K562 (cell line): Measurements from ENCODE around the gene SHFL. TPM values are rescaled to one million over a fixed set of nuclear protein-coding genes. Genes with fewer than 3 reads are reported as not detected.

ENCODE experiments used
- ATAC-seq: fragments of 200-7000 bp; cut with Tn5 transposase; 3 replicates; pipeline ENCODE4 v1.9.1; 2020; ENCODE audit warnings: moderate library complexity
- BruUV-seq: library from RNA; stranded (reverse); fragments of 400-500 nt; replicated peaks from 2 replicates; lab custom pipeline; 2021; lab: Mats Ljungman, UMichigan
- CTCF ChIA-PET: fragments of 300-600 bp; formaldehyde crosslinking; extraction: SDS; loops from one replicate; lab custom pipeline; 2021; ENCODE audit warnings: low intra/inter-chr PET ratio; lab: Yijun Ruan, JAX
- POLR2A ChIA-PET: fragments of 300-600, 350-650 bp; sonication (Branson Sonifier 250); formaldehyde crosslinking; extraction: SDS; loops from one replicate; lab custom pipeline; 2021; ENCODE audit warnings: antibody characterized with exemption, inconsistent platforms; lab: Yijun Ruan, JAX
- DNase-seq, 4 experiments: peaks; one replicate each; pipeline versions ENCODE4 v3.0.0 to v3.0.0-alpha.2; 2011 to 2018; ENCODE audit warnings: low spot score in 3 of 4, mixed read lengths in 3 of 4; ENCODE audit errors: extremely low read depth in 1 of 4
- FAIRE-seq: peaks from 2 replicates; lab custom pipeline; 2011; peaks lifted over from hg19 to GRCh38; lab: Jason Lieb, UNC
- H2AFZ ChIP-seq: 2 replicates; pipeline ENCODE4 v1.6.0; 2011; ENCODE audit warnings: low read depth, low read length, control low read depth, inconsistent platforms
- H3K27ac ChIP-seq: fragments of 200-600 bp; 3 replicates; pipeline ENCODE4 v1.8.0; 2011; ENCODE audit warnings: low read depth, mild to moderate bottlenecking, control low read depth, inconsistent platforms, low read length, moderate library complexity, mixed read lengths; ENCODE audit errors: extremely low read depth
- H3K27me3 ChIP-seq, 2 experiments: fragments of 300-600 bp in 1 of 2; 2 replicates in 1 of 2; 3 replicates in 1 of 2; pipeline versions ENCODE4 v1.6.0 to v1.8.0; 2011; ENCODE audit warnings: inconsistent platforms in 2 of 2, low read length in 2 of 2, mild to moderate bottlenecking in 1 of 2, mixed read lengths in 1 of 2, moderate library complexity in 1 of 2; ENCODE audit not compliant: control insufficient read depth in 2 of 2, insufficient read depth in 2 of 2
- H3K36me3 ChIP-seq: fragments of 300-600 bp; 3 replicates; pipeline ENCODE4 v1.8.0; 2011; ENCODE audit warnings: mild to moderate bottlenecking, low read length, inconsistent platforms; ENCODE audit not compliant: control insufficient read depth, insufficient read depth
- H3K4me1 ChIP-seq, 2 experiments: fragments of 200-600 bp in 1 of 2; replicated peaks in 1 of 2; 2 replicates in 1 of 2; 3 replicates in 1 of 2; pipeline versions ENCODE4 v1.5.1 to v1.8.0; 2011; ENCODE audit warnings: inconsistent platforms in 2 of 2, low read length in 2 of 2, mild to moderate bottlenecking in 1 of 2, mixed read lengths in 1 of 2, moderate library complexity in 1 of 2; ENCODE audit not compliant: control insufficient read depth in 2 of 2, insufficient read depth in 2 of 2
- H3K4me2 ChIP-seq: 2 replicates; pipeline ENCODE4 v1.6.1; 2011; ENCODE audit warnings: low read length, control low read depth, inconsistent platforms, mixed read lengths; ENCODE audit not compliant: insufficient read depth
- H3K4me3 ChIP-seq: fragments of 200-600 bp; sonication (generic), shearing (Covaris generic); 2 replicates; pipeline ENCODE4 v1.5.1; 2016; ENCODE audit warnings: control low read depth, inconsistent platforms
- H3K79me2 ChIP-seq: fragments of 200-600 bp; 3 replicates; pipeline ENCODE4 v1.8.0; 2011; ENCODE audit warnings: low read length, inconsistent platforms; ENCODE audit not compliant: control insufficient read depth, insufficient read depth
- H3K9ac ChIP-seq, 2 experiments: 2 replicates each; pipeline versions ENCODE4 v1.6.0 to v1.6.1; 2011; ENCODE audit warnings: low read depth in 2 of 2, low read length in 2 of 2, control low read depth in 1 of 2, inconsistent platforms in 1 of 2, mild to moderate bottlenecking in 1 of 2, mixed read lengths in 1 of 2; ENCODE audit not compliant: insufficient read depth in 1 of 2
- H3K9me1 ChIP-seq: one replicate; pipeline ENCODE4 v1.6.0; 2011; ENCODE audit warnings: inconsistent platforms, mild to moderate bottlenecking, low read length, moderate library complexity; ENCODE audit not compliant: control insufficient read depth, insufficient read depth
- H3K9me3 ChIP-seq: replicated peaks from 2 replicates; pipeline ENCODE4 v1.5.1; 2011; ENCODE audit warnings: low read depth, low read length, inconsistent platforms; ENCODE audit not compliant: control insufficient read depth, insufficient read depth
- H4K20me1 ChIP-seq: replicated peaks from 2 replicates; pipeline ENCODE4 v1.6.1; 2011; ENCODE audit warnings: low read length, inconsistent platforms, mixed read lengths; ENCODE audit not compliant: control insufficient read depth, insufficient read depth
- ESRRA ChIP-seq: fragments of 450-650 bp; IDR thresholded peaks from 2 replicates; pipeline ENCODE4 v1.6.1; 2014; ENCODE audit warnings: low read depth, mild to moderate bottlenecking, moderate library complexity, borderline replicate concordance
- MAFK ChIP-seq: IDR thresholded peaks from 2 replicates; pipeline ENCODE4 v1.6.1; 2011; ENCODE audit warnings: low read length, improper control_type of control experiment
- TCFL5 ChIP-seq: fragments of 250-450 bp; sonication (Bioruptor Pico); conservative IDR thresholded peaks from 2 replicates; pipeline ENCODE4 v1.6.1; 2021; ENCODE audit warnings: mild to moderate bottlenecking, moderate library complexity, matching md5 sums
- ZNF212 ChIP-seq: fragments of 450-650 bp; formaldehyde crosslinking; IDR thresholded peaks from 2 replicates; pipeline ENCODE4 v1.4.0; 2020; ENCODE audit warnings: mild to moderate bottlenecking
- ZNF217 ChIP-seq: sonication (generic); formaldehyde crosslinking; IDR thresholded peaks from 2 replicates; pipeline ENCODE4 v1.8.0; 2022; ENCODE audit warnings: mild to moderate bottlenecking, missing genetic modification reagents
- ZNF311 ChIP-seq: fragments of 250-450 bp; sonication (Bioruptor Pico); IDR thresholded peaks from 2 replicates; pipeline ENCODE4 v1.4.0; 2020; ENCODE audit warnings: mild to moderate bottlenecking, moderate library complexity
- ZNF77 ChIP-seq: fragments of 250-450 bp; sonication (Bioruptor Pico); IDR thresholded peaks from 2 replicates; pipeline ENCODE4 v1.5.0; 2020
- WGBS: fragments of 100-300 bp; shearing (Covaris generic); methylation state at CpG from one replicate; pipeline ENCODE4 v1.1.6; 2016; ENCODE audit warnings: low coverage, mixed read lengths; ENCODE audit not compliant: insufficient coverage; ENCODE audit errors: missing lambda C conversion rate; 5-methylcytosine and 5-hydroxymethylcytosine counted together
- in situ Hi-C: fragments of 300-500 bp; cut with MboI; formaldehyde crosslinking; loops from 4 replicates; pipeline ENCODE4 v1.15.0; 2018; ENCODE audit warnings: inconsistent platforms, mixed read lengths
- intact Hi-C: fragments of 100-400 bp; cut with micrococcal nuclease; formaldehyde crosslinking; loops from 2 replicates; pipeline ENCODE4 v1.14.2; 2022
- polyA plus RNA-seq, 8 experiments: library from polyadenylated mRNA; depleted of rRNA in 4 of 8; stranded (reverse) in 5 of 8; unstranded in 3 of 8; fragments of >200 nt; fragmentation: Nextera tagmentation in 2 of 8; fragmentation: Illumina TruSeq in 1 of 8; extraction: Ambion mirVana in 2 of 8; extraction: Trizol in 1 of 8; gene quantifications; 2 replicates each; pipeline versions ENCODE4 v1.2.1 to v1.2.3, GENCODE V29; 2011 to 2014; ENCODE audit warnings: inconsistent platforms in 1 of 8, missing spikeins in 1 of 8
- total RNA-seq, 7 experiments: library from RNA; depleted of rRNA in 6 of 7; stranded (reverse); fragments of >200 nt in 6 of 7; fragmentation: Illumina TruSeq in 2 of 7; extraction: Trizol in 2 of 7; gene quantifications; 2 replicates each; pipeline versions ENCODE4 v1.2.1 to v1.2.3, GENCODE V29; 2011 to 2021; ENCODE audit warnings: low replicate concordance in 1 of 7
- TF ChIP-seq, protein P1 (sequence below): sonication (generic); formaldehyde crosslinking; IDR thresholded peaks from 2 replicates; pipeline ENCODE4 v1.8.1; 2023; ENCODE audit warnings: mild to moderate bottlenecking, missing genetic modification reagents
- TF ChIP-seq, protein P2 (sequence below): fragments of 200-800 bp; sonication (Bioruptor generic); IDR thresholded peaks from 2 replicates; pipeline ENCODE4 v1.6.1; 2017; ENCODE audit warnings: missing genetic modification characterization, missing compliant biosample characterization
- TF ChIP-seq, protein P3 (sequence below), 2 experiments: fragments of 450-650 bp; IDR thresholded peaks; 2 replicates each; pipeline ENCODE4 v1.6.1; 2016; ENCODE audit warnings: mild to moderate bottlenecking in 2 of 2, borderline replicate concordance in 1 of 2, low read depth in 1 of 2, moderate library complexity in 1 of 2

SHFL gene
- total and polyA plus RNA-seq, 9 of the 15 experiments (the other 6 are each of a cell fraction or from before 2014, with no cell fraction given) = 1.5 to 25.7 (median 13.0) TPM

DNA sequence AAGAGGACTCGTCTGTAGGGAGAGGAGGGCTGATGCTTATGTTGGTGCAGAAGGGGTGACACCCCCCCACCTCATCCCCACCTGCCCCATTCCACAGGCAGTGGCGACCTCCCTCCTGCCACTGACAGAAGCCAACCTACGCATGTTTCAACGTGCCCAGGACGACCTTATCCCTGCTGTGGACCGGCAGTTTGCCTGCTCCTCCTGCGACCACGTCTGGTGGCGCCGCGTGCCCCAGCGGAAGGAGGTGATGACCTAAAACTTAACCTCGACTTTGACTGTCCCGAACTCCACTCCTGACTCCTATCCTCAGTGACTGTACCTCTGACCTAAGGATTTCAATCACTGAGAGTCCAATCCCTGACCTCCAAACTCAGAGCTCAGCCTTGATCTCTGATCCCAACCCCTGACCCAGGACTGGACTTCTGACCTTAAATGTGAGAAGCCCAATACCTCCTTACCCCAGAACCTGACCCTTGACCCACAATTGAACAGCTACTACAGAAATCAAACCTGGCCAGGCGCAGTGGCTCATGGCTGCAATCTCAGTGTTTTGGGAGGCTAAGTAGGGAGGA, 3.8 kb downstream of the SHFL start:
- Histone ChIP-seq H2AFZ (no peak overlapping the region), H3K4me3 (no peak overlapping the region), H3K9me1 (no peaks in the 10 kb centered on the region), H3K27me3 (no peaks in the 10 kb centered on the region), H3K79me2 (peaks cover 3% of the 10 kb centered on the region; the same call in 1 of the 3 replicates), H3K36me3 (no peaks in the 10 kb centered on the region; the same call in 2 of the 3 replicates), H3K9ac (no peak overlapping the region), H4K20me1 (peaks cover 3% of the 10 kb centered on the region; the same call in 1 of the 2 replicates), H3K4me2 (no peak overlapping the region), H3K27ac (no peak overlapping the region), H3K9me3 (no peaks in the 10 kb centered on the region), H3K4me1 (peaks cover 12 to 47% of the 10 kb centered on the region in 2 experiments; a peak in 4 of 5 replicates)
- no peak for ATAC-seq
- 28% methylated on average over 15 of the region's 15 CpGs for WGBS
- FAIRE-seq = no peak
- CTCF ChIA-PET = no interaction called here
- in situ Hi-C loops (no loop called here), intact Hi-C loops (no loop called here)
- peak in 1 of 4 experiments; percentile 4 for DNase-seq
- BruUV-seq = no TSS peak
- POLR2A ChIA-PET = interaction anchor here (0.7 kb wide), 1 partner anchor 199 kb away, joined by 3 read pairs; no protein-coding TSS in a partner anchor
- TF ChIP-seq ZNF311 = no peak
- TF ChIP-seq, protein P1, sequence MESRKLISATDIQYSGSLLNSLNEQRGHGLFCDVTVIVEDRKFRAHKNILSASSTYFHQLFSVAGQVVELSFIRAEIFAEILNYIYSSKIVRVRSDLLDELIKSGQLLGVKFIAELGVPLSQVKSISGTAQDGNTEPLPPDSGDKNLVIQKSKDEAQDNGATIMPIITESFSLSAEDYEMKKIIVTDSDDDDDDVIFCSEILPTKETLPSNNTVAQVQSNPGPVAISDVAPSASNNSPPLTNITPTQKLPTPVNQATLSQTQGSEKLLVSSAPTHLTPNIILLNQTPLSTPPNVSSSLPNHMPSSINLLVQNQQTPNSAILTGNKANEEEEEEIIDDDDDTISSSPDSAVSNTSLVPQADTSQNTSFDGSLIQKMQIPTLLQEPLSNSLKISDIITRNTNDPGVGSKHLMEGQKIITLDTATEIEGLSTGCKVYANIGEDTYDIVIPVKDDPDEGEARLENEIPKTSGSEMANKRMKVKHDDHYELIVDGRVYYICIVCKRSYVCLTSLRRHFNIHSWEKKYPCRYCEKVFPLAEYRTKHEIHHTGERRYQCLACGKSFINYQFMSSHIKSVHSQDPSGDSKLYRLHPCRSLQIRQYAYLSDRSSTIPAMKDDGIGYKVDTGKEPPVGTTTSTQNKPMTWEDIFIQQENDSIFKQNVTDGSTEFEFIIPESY (CRISPR knock-in tag) = peak; percentile 96
- no peak for TF ChIP-seq TCFL5
- TF ChIP-seq, protein P2, sequence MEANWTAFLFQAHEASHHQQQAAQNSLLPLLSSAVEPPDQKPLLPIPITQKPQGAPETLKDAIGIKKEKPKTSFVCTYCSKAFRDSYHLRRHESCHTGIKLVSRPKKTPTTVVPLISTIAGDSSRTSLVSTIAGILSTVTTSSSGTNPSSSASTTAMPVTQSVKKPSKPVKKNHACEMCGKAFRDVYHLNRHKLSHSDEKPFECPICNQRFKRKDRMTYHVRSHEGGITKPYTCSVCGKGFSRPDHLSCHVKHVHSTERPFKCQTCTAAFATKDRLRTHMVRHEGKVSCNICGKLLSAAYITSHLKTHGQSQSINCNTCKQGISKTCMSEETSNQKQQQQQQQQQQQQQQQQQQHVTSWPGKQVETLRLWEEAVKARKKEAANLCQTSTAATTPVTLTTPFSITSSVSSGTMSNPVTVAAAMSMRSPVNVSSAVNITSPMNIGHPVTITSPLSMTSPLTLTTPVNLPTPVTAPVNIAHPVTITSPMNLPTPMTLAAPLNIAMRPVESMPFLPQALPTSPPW (CRISPR knock-in tag) = no peak
- no peak for TF ChIP-seq ZNF217
- TF ChIP-seq, protein P3, sequence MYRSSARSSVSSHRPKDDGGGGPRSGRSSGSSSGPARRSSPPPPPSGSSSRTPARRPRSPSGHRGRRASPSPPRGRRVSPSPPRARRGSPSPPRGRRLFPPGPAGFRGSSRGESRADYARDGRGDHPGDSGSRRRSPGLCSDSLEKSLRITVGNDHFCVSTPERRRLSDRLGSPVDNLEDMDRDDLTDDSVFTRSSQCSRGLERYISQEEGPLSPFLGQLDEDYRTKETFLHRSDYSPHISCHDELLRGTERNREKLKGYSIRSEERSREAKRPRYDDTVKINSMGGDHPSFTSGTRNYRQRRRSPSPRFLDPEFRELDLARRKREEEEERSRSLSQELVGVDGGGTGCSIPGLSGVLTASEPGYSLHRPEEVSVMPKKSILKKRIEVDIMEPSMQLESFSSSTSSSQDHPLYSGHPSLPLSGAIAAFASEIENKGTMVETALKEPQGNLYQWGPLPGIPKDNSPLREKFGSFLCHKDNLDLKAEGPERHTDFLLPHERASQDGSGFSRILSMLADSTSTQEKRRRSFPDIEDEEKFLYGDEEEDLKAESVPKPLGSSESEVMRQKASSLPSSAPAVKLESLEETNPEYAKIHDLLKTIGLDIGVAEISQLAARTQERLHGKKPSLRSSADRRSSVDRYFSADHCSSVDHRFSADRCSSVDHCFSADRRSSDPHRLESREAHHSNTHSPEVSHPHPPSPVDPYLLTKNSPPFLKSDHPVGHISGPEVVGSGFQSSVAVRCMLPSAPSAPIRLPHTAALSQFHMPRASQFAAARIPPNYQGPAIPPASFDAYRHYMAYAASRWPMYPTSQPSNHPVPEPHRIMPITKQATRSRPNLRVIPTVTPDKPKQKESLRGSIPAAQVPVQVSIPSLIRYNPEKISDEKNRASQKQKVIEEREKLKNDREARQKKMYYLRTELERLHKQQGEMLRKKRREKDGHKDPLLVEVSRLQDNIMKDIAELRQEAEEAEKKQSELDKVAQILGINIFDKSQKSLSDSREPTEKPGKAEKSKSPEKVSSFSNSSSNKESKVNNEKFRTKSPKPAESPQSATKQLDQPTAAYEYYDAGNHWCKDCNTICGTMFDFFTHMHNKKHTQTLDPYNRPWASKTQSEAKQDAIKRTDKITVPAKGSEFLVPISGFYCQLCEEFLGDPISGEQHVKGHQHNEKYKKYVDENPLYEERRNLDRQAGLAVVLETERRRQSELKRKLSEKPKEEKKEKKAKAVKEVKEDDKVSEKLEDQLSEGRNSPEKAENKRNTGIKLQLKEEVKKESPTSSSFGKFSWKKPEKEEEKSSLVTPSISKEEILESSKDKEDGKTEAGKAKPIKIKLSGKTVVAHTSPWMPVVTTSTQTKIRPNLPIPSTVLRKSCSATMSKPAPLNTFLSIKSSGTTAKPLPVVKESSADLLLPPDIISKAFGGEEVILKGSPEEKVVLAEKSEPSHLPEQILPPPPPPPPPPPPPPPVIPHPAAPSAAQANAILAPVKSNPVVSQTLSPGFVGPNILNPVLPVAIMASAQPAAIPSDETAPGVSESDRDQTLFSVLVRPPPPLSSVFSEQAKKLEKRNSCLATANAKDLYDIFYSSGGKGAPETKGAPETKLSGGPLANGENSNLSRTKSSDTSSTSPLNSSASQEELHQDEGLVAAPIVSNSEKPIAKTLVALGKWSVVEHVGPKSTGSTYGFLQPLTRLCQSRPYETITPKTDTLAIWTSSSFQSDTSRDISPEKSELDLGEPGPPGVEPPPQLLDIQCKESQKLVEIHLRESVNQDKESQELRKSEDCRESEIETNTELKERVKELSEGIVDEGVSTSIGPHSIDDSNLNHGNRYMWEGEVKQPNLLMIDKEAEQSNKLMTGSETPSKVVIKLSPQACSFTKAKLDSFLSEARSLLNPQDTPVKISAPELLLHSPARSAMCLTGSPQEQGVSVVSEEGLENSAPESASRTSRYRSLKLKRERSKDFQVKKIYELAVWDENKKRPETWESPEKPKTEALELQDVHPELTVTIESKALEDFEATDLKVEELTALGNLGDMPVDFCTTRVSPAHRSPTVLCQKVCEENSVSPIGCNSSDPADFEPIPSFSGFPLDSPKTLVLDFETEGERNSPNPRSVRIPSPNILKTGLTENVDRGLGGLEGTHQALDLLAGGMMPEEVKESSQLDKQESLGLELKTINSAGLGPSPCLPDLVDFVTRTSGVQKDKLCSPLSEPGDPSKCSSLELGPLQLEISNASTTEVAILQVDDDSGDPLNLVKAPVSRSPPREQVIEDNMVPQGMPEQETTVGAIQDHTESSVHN (IDR thresholded peaks at IDR 0.05; ENCODE audit: borderline replicate concordance in 1 of 2, low read depth in 1 of 2) = no peak
- TF ChIP-seq ZNF212 = no peak
- no peak for TF ChIP-seq MAFK
- no peak for TF ChIP-seq ZNF77 (CRISPR knock-in tag)
- TF ChIP-seq ESRRA = 0 out of 2 replicates have a peak, but pooled peaks have one; percentile 28
